IPS-18c (cell line): ENCODE results near the gene CD59.
"Not testable (repeated sequence)": the region's sequence is repeated elsewhere in the genome, so short reads cannot be mapped to it uniquely, and the experiment has no call there.

ENCODE experiments used
- H3K4me3 ChIP-seq: 2 replicates; pipeline ENCODE4 v1.7.0; 2013; ENCODE audit warnings: low read depth, mild to moderate bottlenecking, low read length, moderate library complexity; ENCODE audit not compliant: insufficient read depth
- H3K9me3 ChIP-seq: one replicate; pipeline ENCODE4 v1.6.1; 2013; ENCODE audit warnings: mild to moderate bottlenecking, low read length, moderate library complexity; ENCODE audit not compliant: control insufficient read depth, insufficient read depth

The CD59 gene

GRCh38 chr11:33665350-33666106, 70.7 kb downstream of the CD59 start:
- Histone ChIP-seq H3K4me3 (no peak overlapping the region), H3K9me3 (no peaks in the 10 kb centered on the region)

DNA sequence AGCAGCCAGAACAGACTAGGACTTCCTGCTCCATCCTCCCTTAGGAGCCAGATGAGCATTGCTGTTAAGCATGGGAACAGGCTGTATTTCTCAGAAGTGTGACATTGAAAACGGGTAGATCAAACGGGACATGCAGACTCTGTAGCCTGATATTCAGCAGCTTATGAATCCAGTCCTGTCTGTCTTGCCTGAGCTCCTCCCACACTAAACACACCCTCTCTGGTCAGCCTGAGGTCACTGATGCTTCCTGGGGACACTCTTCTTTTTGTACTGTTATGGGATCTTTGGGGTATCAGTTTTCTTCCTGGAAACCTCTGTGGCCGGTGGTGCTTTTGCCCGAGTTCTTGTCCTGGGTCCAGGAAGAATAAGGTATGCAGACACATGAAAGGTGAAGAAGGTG, 71.4 kb downstream of the CD59 start:
- no peak overlapping the region for H3K4me3 ChIP-seq
- H3K9me3 ChIP-seq = no peaks in the 10 kb centered on the region

DNA sequence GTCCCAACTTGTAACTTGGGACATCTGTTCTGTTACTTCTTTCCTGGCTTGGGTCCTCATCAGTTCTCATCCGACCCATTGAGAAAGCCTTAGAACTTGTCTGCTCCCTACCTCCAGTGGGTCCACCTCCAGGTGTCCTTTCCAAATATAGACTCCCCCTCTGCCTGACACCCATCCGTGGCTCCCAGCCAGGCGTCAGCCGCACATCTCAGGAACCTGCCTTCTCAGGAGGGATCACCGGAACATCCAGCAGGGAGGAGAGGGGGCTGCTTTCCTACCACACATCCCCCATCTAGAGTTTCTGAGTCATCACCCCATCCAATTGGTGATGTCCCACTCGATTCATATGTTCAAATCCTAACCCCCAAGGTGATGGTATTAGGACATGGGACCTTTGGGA, 72.1 kb downstream of the CD59 start:
- no peaks in the 10 kb centered on the region for H3K9me3 ChIP-seq
- no peak overlapping the region for H3K4me3 ChIP-seq

- Histone ChIP-seq H3K4me3 (no peak overlapping the region), H3K9me3 (peaks cover 2% of the 10 kb centered on the region)
Observed at GRCh38 chr11:33663121-33663520, 73.1 kb downstream of the CD59 start.

DNA sequence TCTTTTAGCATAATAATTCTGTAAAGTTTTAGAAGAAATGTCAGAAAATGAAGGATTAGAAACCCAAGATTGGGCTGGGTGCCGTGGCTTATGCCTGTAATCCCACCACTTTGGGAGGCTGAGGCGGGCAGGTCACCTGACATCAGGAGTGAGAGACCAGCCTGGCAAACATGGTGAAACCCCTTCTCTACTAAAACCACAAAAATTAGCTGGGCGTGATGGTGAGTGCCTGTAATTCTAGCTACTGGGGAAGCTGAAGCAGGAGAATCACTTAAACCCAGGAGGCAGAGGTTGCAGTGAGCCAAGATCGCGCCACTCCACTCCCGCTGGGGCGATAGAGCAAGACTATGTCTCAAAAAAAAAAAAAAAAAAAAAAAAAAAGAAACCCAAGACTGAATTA, 74.7 kb downstream of the CD59 start:
- not testable (repeated sequence) for H3K9me3 ChIP-seq, H3K4me3 ChIP-seq

GRCh38 chr11:33660962-33661361, 75.3 kb downstream of the CD59 start:
- H3K4me3 ChIP-seq = no peak overlapping the region
- peaks cover 2% of the 10 kb centered on the region for H3K9me3 ChIP-seq

GRCh38 chr11:33659370-33660139, 76.7 kb downstream of the CD59 start:
- H3K9me3 ChIP-seq = peaks cover 2% of the 10 kb centered on the region
- H3K4me3 ChIP-seq = no peak overlapping the region

DNA sequence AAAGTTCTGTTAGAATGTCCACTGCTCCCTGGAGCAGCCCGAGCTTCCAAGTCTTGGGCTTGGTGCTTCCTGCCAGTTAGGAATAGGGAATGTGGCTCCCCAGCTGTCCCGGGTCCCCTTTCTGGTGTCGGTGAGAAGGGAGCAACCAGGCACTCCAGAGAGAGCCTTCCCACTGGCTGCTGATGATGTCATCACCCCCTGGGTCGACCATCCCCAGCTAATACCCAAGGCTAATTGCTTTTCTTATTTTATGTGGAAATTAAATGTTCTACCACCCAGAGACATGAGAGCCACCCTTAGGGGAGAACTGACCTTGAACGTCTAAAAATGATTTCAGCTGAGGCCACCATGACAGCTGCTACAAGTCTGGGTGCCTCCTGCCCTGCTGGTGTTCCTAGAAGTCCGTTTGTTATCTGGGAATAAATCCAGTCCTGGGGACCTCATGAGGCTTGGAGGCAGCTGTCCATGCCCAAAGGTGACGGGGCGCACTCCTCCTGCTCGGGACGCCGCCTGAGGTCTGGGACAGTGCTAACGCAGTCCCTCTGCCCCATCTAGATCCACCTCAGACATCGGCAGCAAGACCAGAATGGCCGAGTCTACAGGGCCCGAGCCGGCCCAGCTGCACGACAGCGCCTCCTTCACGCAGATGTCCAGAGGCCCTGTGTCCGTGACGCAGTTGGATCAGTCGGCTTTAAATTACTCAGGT, 77.9 kb downstream of the CD59 start:
- Histone ChIP-seq H3K9me3 (peaks cover 2% of the 10 kb centered on the region), H3K4me3 (no peak overlapping the region)

GRCh38 chr11:33657757-33658156, 78.5 kb downstream of the CD59 start:
- Histone ChIP-seq H3K9me3 (peaks cover 2% of the 10 kb centered on the region), H3K4me3 (no peak overlapping the region)

DNA sequence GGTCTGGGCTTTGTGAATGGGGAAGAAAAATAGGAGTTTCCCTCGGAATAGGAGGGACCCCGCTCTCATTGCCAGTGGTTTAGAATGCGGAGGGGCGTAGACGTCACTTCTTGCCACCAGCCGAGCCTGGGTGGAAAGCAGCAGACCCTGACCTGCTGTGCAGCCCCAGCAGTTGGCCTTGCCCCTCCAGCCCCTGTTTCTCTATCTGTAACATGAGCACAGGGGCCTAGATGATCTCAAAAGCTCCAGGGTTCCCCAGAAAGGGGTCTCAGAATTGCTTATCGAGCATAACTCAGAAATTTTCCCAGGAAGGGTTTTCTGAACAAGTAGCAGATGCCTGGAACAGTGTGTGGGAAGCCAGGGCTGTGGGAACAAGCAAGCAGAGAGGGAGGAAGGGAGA, 79.5 kb downstream of the CD59 start:
- H3K4me3 ChIP-seq = no peak overlapping the region
- peaks cover 2% of the 10 kb centered on the region for H3K9me3 ChIP-seq

DNA sequence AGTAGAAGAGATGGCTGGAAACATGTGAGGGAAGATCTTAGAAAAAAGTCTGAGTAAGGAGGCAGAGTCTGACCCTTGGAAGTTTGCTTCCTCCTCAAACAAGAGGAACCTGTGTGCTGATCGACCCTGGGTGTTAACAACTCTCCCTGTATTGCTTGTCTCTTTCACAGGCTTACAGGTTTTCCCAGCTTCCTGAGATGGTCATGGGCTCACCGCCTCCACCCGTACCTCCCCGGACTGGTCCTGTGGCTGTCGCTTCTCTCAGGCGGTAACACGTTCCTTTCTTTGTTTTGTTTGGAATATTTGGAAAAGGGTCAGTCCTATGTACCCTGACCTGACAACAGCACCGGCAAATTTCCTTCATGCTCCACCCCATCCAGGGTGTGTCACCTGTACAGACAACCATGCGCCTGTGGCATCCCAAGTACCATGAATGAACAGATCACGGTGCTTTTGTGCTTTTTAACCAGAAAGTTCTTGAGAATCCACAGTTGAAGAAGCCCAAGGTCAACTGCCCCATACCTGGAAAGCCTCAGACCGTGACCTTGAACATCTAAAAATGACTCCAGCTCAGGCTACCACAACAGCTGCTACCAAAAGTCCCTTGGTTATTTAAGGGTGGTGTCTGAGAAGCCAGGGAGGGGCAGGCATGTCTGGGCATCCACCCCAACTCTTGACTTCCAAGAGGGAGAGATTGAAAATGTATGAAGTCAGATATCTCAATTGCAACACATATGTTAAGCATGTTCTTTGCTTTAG, 80.2 kb downstream of the CD59 start:
- Histone ChIP-seq H3K4me3 (no peak overlapping the region), H3K9me3 (peaks cover 2% of the 10 kb centered on the region)

DNA sequence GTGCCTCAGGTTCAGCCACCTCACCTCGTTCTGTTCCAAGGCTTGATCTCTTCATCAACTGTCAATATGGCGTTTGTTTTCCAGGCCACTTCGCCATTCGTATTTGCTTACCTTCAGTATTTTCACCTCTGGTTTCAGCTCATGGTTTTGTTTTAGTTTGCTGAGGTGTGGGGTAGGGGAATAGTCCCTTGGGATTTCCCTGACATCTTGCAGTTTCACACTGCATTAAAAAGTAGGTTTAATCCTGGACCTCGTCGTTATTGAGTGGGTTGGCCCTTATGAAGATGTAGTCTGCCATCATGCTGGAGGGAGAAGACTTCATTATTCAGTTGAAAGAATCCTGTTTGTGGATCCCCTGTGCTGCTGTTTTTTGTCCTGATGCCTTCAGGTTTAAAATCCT, 81.6 kb downstream of the CD59 start:
- Histone ChIP-seq H3K9me3 (peaks cover 2% of the 10 kb centered on the region), H3K4me3 (no peak overlapping the region)
